ENCODE results near the gene KCND3. TPM values are rescaled to one million over a fixed set of nuclear protein-coding genes. Genes with fewer than 3 reads are reported as not detected.

KCND3 gene
- total RNA-seq, 1 experiment from 2014 or later: 0.15 TPM

DNA sequence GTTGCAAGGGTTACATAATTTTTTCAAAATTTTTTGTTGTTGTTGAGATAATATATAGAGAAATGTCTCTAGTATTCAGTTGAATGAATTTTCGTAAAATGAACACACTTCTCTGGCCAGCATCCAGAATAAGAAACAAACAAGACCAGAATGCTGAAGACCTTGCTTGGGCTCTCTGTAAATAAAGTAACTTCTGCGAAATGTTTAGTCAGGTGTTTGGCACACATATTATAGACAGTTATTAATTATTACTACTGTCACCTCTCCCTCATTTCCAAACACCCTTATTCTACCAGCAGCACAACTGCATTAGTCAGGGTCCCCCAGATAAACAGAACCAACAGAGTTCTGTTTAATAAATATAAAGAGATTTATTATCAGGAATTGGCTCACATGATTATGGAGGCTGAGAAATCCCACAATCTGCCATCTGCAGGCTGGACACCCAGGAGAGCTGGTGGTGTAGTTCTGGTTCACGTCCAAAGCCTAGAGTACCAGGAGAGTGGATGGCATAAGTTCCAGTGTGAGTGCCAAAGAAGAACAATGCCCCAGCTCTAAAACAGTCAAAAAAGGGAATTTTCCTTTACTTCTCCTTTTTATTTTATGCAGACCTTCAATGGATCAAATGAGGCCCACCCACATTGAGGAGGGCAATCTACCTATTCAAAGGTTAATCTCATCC is 44.1 kb upstream of the KCND3 start:
- H2AK5ac ChIP-seq (ENCODE audit: insufficient read length, low read length): no peak overlapping the region
- H2BK120ac ChIP-seq (ENCODE audit: low read depth, low read length, poor library complexity, severe bottlenecking): no peak overlapping the region
- no peak overlapping the region for H2BK12ac ChIP-seq (ENCODE audit: insufficient read length, low read depth, low read length)
- H3K4me1 ChIP-seq (ENCODE audit: insufficient read depth, low read length): no peaks in the 10 kb centered on the region
- Mint-ChIP-seq H3K27me3 (ENCODE audit: low read depth) (peaks cover 10% of the 10 kb centered on the region), H3K36me3 (ENCODE audit: insufficient read depth in 1 of 3, low read depth in 3 of 3) (no peaks in the 10 kb centered on the region; a peak in 1 of 7 replicates), H3K27ac (no peak overlapping the region), H3K4me3 (no peak overlapping the region), H3K4me1 (peaks cover 0 to 7% of the 10 kb centered on the region in 2 experiments; a peak in 2 of 4 replicates), H3K9me3 (no peaks in the 10 kb centered on the region)
- no peak overlapping the region for H2BK15ac ChIP-seq (ENCODE audit: low read depth, low read length)
- no peaks in the 10 kb centered on the region for H3K27me3 ChIP-seq (ENCODE audit: insufficient read depth, low read length)
- H3K23ac ChIP-seq (ENCODE audit: insufficient read length, low read depth, low read length): no peak overlapping the region
- no peaks in the 10 kb centered on the region for H4K20me1 ChIP-seq (ENCODE audit: control insufficient read depth, insufficient read depth, insufficient read length)
- H3K23me2 ChIP-seq (ENCODE audit: insufficient read length, low read depth, low read length, poor library complexity, severe bottlenecking): no peaks in the 10 kb centered on the region
- no peak overlapping the region for H2BK20ac ChIP-seq (ENCODE audit: low read depth, low read length, poor library complexity, severe bottlenecking)
- no peak overlapping the region for H4K5ac ChIP-seq (ENCODE audit: insufficient read length, low read depth, low read length)
- no peak overlapping the region for H4K8ac ChIP-seq (replicated peaks; ENCODE audit: insufficient read length, low read depth, low read length)
- no peak overlapping the region for H3K4me2 ChIP-seq (ENCODE audit: insufficient read depth, insufficient read length, low read length)
- no peak overlapping the region for H2AFZ ChIP-seq (ENCODE audit: low read length)
- H3T11ph ChIP-seq (ENCODE audit: low read length): no peak overlapping the region
- no peak for DNase-seq
- TF ChIP-seq, protein P1, sequence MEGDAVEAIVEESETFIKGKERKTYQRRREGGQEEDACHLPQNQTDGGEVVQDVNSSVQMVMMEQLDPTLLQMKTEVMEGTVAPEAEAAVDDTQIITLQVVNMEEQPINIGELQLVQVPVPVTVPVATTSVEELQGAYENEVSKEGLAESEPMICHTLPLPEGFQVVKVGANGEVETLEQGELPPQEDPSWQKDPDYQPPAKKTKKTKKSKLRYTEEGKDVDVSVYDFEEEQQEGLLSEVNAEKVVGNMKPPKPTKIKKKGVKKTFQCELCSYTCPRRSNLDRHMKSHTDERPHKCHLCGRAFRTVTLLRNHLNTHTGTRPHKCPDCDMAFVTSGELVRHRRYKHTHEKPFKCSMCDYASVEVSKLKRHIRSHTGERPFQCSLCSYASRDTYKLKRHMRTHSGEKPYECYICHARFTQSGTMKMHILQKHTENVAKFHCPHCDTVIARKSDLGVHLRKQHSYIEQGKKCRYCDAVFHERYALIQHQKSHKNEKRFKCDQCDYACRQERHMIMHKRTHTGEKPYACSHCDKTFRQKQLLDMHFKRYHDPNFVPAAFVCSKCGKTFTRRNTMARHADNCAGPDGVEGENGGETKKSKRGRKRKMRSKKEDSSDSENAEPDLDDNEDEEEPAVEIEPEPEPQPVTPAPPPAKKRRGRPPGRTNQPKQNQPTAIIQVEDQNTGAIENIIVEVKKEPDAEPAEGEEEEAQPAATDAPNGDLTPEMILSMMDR (conservative IDR thresholded peaks at IDR 0.05): no peak
- H3K9me3 ChIP-seq (ENCODE audit: control insufficient read depth, low read depth, low read length): no peaks in the 10 kb centered on the region
- H2BK5ac ChIP-seq (ENCODE audit: insufficient read length, low read length): no peak overlapping the region
- H3K9ac ChIP-seq (ENCODE audit: extremely low read depth, insufficient read length, low read length): no peak overlapping the region
- no peak overlapping the region for H3K56ac ChIP-seq (ENCODE audit: insufficient read length, low read depth, low read length)
- no peak overlapping the region for H3K4ac ChIP-seq (ENCODE audit: low read depth, low read length)
- H3K79me1 ChIP-seq (ENCODE audit: insufficient read depth, low read depth, low read length, poor library complexity, severe bottlenecking): no peaks in the 10 kb centered on the region
- no peak overlapping the region for H3K27ac ChIP-seq (ENCODE audit: insufficient read length, low read depth, low read length)
- no peak overlapping the region for H3K18ac ChIP-seq (ENCODE audit: insufficient read length, low read depth, low read length)
- H3K79me2 ChIP-seq (ENCODE audit: insufficient read depth, low read length): no peaks in the 10 kb centered on the region
- H4K91ac ChIP-seq (ENCODE audit: insufficient read length, low read depth, low read length): no peak overlapping the region
- no CpG with 5 or more reads among the region's 3 CpGs for WGBS (ENCODE audit: extremely low coverage, insufficient read length, low lambda C conversion rate)
- no peak overlapping the region for H3K14ac ChIP-seq (ENCODE audit: insufficient read depth, low read length)

All from H9 (cell line).